Measurements from ENCODE around the gene CHD2.

CHD2 gene

DNA sequence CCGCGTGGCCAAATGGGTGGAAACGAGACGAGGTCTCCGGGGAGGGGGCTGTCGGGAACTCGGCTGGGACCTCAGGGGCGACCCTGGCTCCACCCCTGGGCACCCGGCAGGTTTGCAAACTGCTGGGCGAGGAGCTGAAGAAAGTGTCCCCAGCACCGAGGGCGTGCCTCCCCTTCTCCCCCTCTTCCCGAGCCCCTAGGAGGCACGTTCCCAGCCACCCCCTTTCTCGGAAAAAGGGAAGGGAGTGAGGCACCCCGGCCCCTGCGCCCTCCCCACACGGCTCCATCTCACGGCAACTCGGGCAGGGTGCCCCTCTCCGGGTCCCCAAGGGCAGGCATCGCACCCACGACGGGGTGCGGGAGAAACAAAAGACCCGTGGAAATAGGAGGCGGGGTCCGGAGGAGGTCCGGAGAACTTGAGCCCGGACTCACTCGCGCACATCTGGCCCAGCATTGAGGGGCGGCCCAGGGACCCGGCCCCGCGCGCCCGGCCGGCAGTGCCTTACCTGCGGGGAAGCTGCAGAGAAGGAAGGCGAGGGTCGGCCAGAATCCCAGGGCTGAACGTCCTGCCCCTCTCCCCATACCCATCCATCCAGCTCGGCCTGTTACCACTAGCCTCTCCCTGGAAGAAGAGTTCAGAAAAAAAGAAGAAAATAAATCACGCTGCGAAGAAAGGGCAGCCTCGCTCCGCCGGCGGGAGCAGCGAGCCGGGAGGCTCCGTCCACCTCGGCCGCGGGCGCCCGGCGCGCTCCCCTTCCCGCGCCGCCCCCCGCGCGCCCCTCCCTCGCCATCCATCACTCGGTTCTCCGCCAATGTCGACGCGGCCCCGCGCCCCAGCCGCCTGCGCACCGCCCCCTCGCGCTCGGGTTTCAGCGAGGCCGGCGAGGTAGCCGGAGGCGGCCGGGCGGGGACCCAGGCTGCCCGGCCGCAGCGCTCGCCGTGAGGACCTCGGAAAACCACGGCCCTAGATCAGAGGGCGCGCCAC lies 172.6 kb downstream of the CHD2 start:
- DNase-seq = no peak

DNA sequence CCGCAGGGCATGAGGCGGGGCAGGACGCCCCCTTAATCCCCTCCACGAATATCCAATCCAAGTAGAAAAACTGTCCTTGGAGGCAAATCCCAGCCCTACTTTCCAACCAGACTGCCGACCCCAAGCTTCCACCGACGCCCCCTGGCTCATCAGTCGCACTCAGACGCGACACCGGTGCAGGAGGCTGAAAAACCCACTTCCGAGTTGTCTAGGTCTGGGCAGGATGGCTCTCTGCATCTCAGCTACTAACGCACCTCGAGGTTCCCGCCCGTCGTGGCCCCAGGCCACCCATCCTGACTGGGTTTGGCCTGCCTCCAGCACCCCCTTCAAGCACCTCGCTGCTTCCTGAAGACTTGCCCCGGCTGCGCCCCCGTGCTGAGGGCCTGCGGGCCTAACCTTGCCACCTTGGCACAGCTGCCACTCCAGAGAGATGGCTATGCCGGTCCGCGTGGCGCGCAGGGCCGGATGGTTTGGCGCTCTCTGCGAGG lies 173.4 kb downstream of the CHD2 start:
- DNase-seq = no peak

DNA sequence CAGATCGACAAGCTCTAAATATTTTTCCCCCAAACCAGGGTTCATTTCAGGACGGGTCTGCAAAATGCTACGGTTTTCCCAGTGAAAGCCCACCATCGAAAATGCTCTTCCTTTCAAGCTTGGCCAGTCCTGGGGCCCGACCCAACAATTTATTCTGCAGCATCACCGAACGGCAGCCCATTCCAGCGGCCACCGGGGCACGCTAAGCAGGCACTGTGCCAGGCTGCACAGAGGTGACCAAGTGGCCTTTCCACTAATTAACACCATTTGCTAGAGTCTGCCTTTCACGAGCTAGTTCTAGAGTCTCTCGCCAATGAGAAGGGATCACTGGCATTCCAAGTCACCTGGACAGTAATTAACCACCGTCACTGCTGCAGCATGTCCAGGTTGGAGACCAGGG lies 174.5 kb downstream of the CHD2 start:
- no peak for DNase-seq

DNA sequence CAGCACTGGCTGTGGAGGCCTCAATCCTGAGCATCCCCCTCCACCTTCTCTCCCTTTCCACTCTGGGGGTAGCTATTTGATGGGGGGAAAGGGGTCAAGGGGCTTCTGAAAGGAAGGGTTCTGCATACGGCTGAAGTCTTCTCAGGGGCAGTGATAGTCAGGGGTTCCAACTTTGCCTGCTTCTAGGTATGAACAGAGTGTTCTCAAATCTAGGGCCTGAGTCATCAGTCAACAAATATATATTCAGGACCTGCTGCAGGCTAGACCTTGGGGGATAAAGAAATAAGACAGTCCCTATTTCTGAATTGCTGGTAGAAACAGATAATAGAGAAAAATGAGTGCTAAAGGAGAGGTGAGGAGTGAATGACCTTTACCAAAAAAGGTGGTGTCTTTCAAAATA lies 176.1 kb downstream of the CHD2 start:
- no peak for DNase-seq

DNA sequence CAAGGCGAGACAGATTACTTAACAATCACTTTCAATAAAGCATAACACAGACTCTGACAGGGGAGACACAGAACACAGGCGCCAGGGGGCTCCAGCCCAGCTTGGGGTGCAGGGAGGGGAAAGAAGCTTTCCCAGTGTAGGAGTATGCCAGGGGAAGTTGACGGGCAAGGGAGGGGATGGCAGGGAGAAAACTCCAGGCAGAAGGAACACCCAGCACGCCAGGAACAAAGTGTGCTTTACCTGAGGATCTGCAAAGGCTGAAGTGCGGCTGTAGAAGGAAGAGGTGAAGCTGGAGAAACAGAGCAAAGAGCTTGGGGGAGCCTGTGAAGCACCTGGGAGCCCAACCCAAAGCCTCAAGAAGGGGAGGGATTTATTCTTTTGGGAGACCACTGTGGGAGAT lies 176.8 kb downstream of the CHD2 start:
- DNase-seq = no peak
